GM19035 (cell line): Measurements from ENCODE around the gene ZC3H10.
"Not testable (repeated sequence)": the region's sequence is repeated elsewhere in the genome, so short reads cannot be mapped to it uniquely, and the experiment has no call there.

ENCODE experiments used
- ATAC-seq: cut with Tn5 transposase; IDR thresholded peaks from one replicate; pipeline ENCODE4 v1.9.1; 2021; ENCODE audit not compliant: unreplicated experiment

The ZC3H10 gene

GRCh38 chr12:56153678-56154065 lies 35.6 kb downstream of the ZC3H10 start:
- ATAC-seq = no peak

GRCh38 chr12:56154246-56154771 lies 36.2 kb downstream of the ZC3H10 start:
- ATAC-seq = no peak

- no peak for ATAC-seq
Observed at GRCh38 chr12:56154818-56155217, 36.8 kb downstream of the ZC3H10 start.

GRCh38 chr12:56155256-56155845 lies 37.3 kb downstream of the ZC3H10 start:
- no peak for ATAC-seq

GRCh38 chr12:56156464-56157200 lies 38.6 kb downstream of the ZC3H10 start:
- not testable (repeated sequence) for ATAC-seq

- ATAC-seq = peak; percentile 31
Observed at GRCh38 chr12:56157201-56158028, 39.3 kb downstream of the ZC3H10 start.

- peak; percentile 81 for ATAC-seq
Observed at GRCh38 chr12:56158029-56158925, 40.2 kb downstream of the ZC3H10 start, which contains the start of gene MYL6. TSS of gene MYL6 (plus strand) at chr12:56158359. CDS start at chr12:56158402, 43 bp downstream.

GRCh38 chr12:56158926-56159461 lies 40.9 kb downstream of the ZC3H10 start:
- ATAC-seq = no peak

GRCh38 chr12:56159482-56160192 lies 41.6 kb downstream of the ZC3H10 start:
- ATAC-seq = no peak

GRCh38 chr12:56160193-56160763 lies 42.2 kb downstream of the ZC3H10 start:
- ATAC-seq = no peak

GRCh38 chr12:56160894-56161689 lies 43.0 kb downstream of the ZC3H10 start:
- no peak for ATAC-seq

GRCh38 chr12:56161690-56162351 lies 43.8 kb downstream of the ZC3H10 start:
- ATAC-seq = no peak

- no peak for ATAC-seq
Observed at GRCh38 chr12:56162468-56163290, 44.6 kb downstream of the ZC3H10 start.

- no peak for ATAC-seq
Observed at GRCh38 chr12:56163533-56164344, 45.7 kb downstream of the ZC3H10 start.

GRCh38 chr12:56164345-56164729 lies 46.3 kb downstream of the ZC3H10 start:
- no peak for ATAC-seq

- ATAC-seq = no peak
Observed at GRCh38 chr12:56165369-56165768, 47.3 kb downstream of the ZC3H10 start.
